PC-9 (cell line): ENCODE measurements around the gene SEMA4B. TPM values are rescaled to one million over a fixed set of nuclear protein-coding genes. Genes with fewer than 3 reads are reported as not detected.

Experiments used
- BruUV-seq: library from RNA; stranded (reverse); fragments of 400-500 nt; replicated peaks from 2 replicates; lab custom pipeline; 2021; lab: Mats Ljungman, UMichigan
- CTCF ChIA-PET: fragments of 300-600 bp; sonication (Branson Sonifier 250); formaldehyde crosslinking; loops from one replicate; lab custom pipeline; 2022; ENCODE audit warnings: antibody characterized with exemption; lab: Charles Lee
- POLR2A ChIA-PET: fragments of 300-600 bp; sonication (Branson Sonifier 250); formaldehyde crosslinking; loops from one replicate; lab custom pipeline; 2022; ENCODE audit warnings: antibody characterized with exemption; ENCODE audit not compliant: unreplicated experiment; lab: Charles Lee
- DNase-seq, 2 experiments: peaks; one replicate each; pipeline versions ENCODE4 v3.0.0 to v3.0.0-alpha.2; 2015 to 2022; ENCODE audit warnings: mixed read lengths in 1 of 2
- H2AFZ ChIP-seq: fragments of 200-600 bp; sonication (generic); 2 replicates; pipeline ENCODE4 v1.8.1; 2017; ENCODE audit warnings: antibody characterized with exemption
- H3F3A ChIP-seq: fragments of 200-600 bp; sonication (generic); 2 replicates; pipeline ENCODE4 v1.8.1; 2017; ENCODE audit warnings: antibody characterized with exemption, mild to moderate bottlenecking, low read depth; ENCODE audit not compliant: insufficient read depth
- H3K27ac ChIP-seq: fragments of 200-600 bp; sonication (generic); 2 replicates; pipeline ENCODE4 v1.6.1; 2016; ENCODE audit warnings: mixed run types
- H3K27me3 ChIP-seq: fragments of 200-600 bp; sonication (generic); 2 replicates; pipeline ENCODE4 v1.6.1; 2016; ENCODE audit warnings: low read depth, mixed run types; ENCODE audit not compliant: insufficient read depth
- H3K36me3 ChIP-seq: fragments of 200-600 bp; sonication (generic); 2 replicates; pipeline ENCODE4 v1.6.1; 2016; ENCODE audit warnings: low read depth, mixed run types
- H3K4me1 ChIP-seq: fragments of 200-600 bp; sonication (generic); replicated peaks from 2 replicates; pipeline ENCODE4 v1.6.1; 2016; ENCODE audit warnings: mixed run types; ENCODE audit not compliant: insufficient read depth
- H3K4me2 ChIP-seq: fragments of 200-600 bp; sonication (generic); 2 replicates; pipeline ENCODE4 v1.6.1; 2017; ENCODE audit warnings: mixed run types
- H3K4me3 ChIP-seq: fragments of 200-600 bp; sonication (generic); 2 replicates; pipeline ENCODE4 v1.6.1; 2016; ENCODE audit warnings: mixed run types
- H3K79me2 ChIP-seq: fragments of 200-600 bp; sonication (generic); 2 replicates; pipeline ENCODE4 v1.6.1; 2017; ENCODE audit warnings: low read depth, mixed run types
- H3K9me2 ChIP-seq: fragments of 200-600 bp; sonication (generic); 2 replicates; pipeline ENCODE4 v1.8.1; 2017; ENCODE audit warnings: mild to moderate bottlenecking; ENCODE audit not compliant: insufficient read depth
- H3K9me3 ChIP-seq: fragments of 200-600 bp; sonication (generic); 2 replicates; pipeline ENCODE4 v1.8.1; 2016; ENCODE audit warnings: low read depth; ENCODE audit not compliant: insufficient read depth
- H4K20me1 ChIP-seq: fragments of 200-600 bp; sonication (generic); 2 replicates; pipeline ENCODE4 v1.8.1; 2017; ENCODE audit not compliant: insufficient read depth
- CTCF ChIP-seq: fragments of 200-600 bp; sonication (generic); conservative IDR thresholded peaks from 2 replicates; pipeline ENCODE4 v1.6.1; 2017; ENCODE audit warnings: mixed run types, antibody characterized with exemption, mild to moderate bottlenecking, moderate library complexity
- EZH2 ChIP-seq: fragments of 200-600 bp; sonication (generic); IDR thresholded peaks from 2 replicates; pipeline ENCODE4 v1.8.0; 2017; ENCODE audit warnings: antibody characterized with exemption, low read depth
- intact Hi-C: fragments of 100-400 bp; cut with micrococcal nuclease; formaldehyde crosslinking; loops from one replicate; pipeline ENCODE4 v1.10.0; 2022; ENCODE audit not compliant: unreplicated experiment
- total RNA-seq: library from RNA; stranded (reverse); gene quantifications from 2 replicates; pipeline ENCODE4 v1.2.3, GENCODE V29; 2021

The SEMA4B gene
- total RNA-seq, 1 experiment from 2014 or later: 70.7 TPM

- Histone ChIP-seq H3K4me1 (peaks cover 71% of the 10 kb centered on the region), H3F3A (peaks cover 85% of the 10 kb centered on the region), H3K4me2 (peak overlapping the region; percentile 88), H4K20me1 (no peaks in the 10 kb centered on the region), H2AFZ (no peak overlapping the region), H3K9me2 (no peaks in the 10 kb centered on the region), H3K27me3 (no peaks in the 10 kb centered on the region), H3K79me2 (peaks cover 85% of the 10 kb centered on the region), H3K27ac (peak overlapping the region; percentile 99), H3K36me3 (peaks cover 50% of the 10 kb centered on the region), H3K9me3 (no peaks in the 10 kb centered on the region), H3K4me3 (peak overlapping the region; percentile 49; the same call in 1 of the 2 replicates)
- TF ChIP-seq CTCF (no peak), EZH2 (no peak)
- peak; percentile 82 to 83 for DNase-seq
- intact Hi-C loops: loop anchor here (1.0 to 5.0 kb wide), 2 partner anchors 52 to 111 kb away; partner anchors contain the start of gene IDH2
- POLR2A ChIA-PET: interaction anchor here (0.6 to 0.9 kb wide), 3 partner anchors 12 to 1299 kb away, joined by 3 to 7 read pairs (median 5); partner anchors contain the start of genes CIB1, GDPGP1 and SEMA4B
- BruUV-seq: no TSS peak
- CTCF ChIA-PET: interaction anchor here (0.7 kb wide), 2 partner anchors 22 to 68 kb away, joined by 3 to 5 read pairs; no protein-coding TSS in a partner anchor
These were observed 12.1 kb downstream of the SEMA4B start for GRCh38 chr15:90213122-90213817.

- ChIA-PET POLR2A (interaction anchor here (0.6 kb wide), 1 partner anchor 13 kb away, joined by 7 read pairs; the partner anchor contains the start of gene SEMA4B), CTCF (interaction anchor here (0.7 to 0.8 kb wide), 3 partner anchors 22 to 107 kb away, joined by 3 to 6 read pairs (median 5); no protein-coding TSS in a partner anchor)
- H3K36me3 ChIP-seq: peaks cover 48% of the 10 kb centered on the region
- peak overlapping the region; percentile 88 for H3K4me2 ChIP-seq
- H3K79me2 ChIP-seq: peaks cover 83% of the 10 kb centered on the region
- H2AFZ ChIP-seq: no peak overlapping the region
- peak overlapping the region; percentile 49; the same call in 1 of the 2 replicates for H3K4me3 ChIP-seq
- BruUV-seq: no TSS peak
- H3K27me3 ChIP-seq: no peaks in the 10 kb centered on the region
- DNase-seq: no peak
- peaks cover 79% of the 10 kb centered on the region for H3F3A ChIP-seq
- no peaks in the 10 kb centered on the region for H3K9me2 ChIP-seq
- no peaks in the 10 kb centered on the region for H3K9me3 ChIP-seq
- peak overlapping the region; percentile 99 for H3K27ac ChIP-seq
- TF ChIP-seq CTCF: no peak
- intact Hi-C loops: loop anchor here (1.0 to 5.0 kb wide), 2 partner anchors 53 to 112 kb away; partner anchors contain the start of gene IDH2
- peaks cover 66% of the 10 kb centered on the region for H3K4me1 ChIP-seq
- no peaks in the 10 kb centered on the region for H4K20me1 ChIP-seq
These were observed 12.7 kb downstream of the SEMA4B start for GRCh38 chr15:90213818-90214204.

- Histone ChIP-seq H3K9me3 (no peaks in the 10 kb centered on the region), H3K4me3 (no peak overlapping the region), H4K20me1 (no peaks in the 10 kb centered on the region), H3K9me2 (no peaks in the 10 kb centered on the region), H2AFZ (no peak overlapping the region), H3K27me3 (no peaks in the 10 kb centered on the region), H3K4me1 (peaks cover 57% of the 10 kb centered on the region), H3F3A (peaks cover 78% of the 10 kb centered on the region), H3K27ac (peak overlapping the region; percentile 41), H3K4me2 (peak overlapping the region; percentile 27; the same call in 1 of the 2 replicates), H3K79me2 (peaks cover 82% of the 10 kb centered on the region), H3K36me3 (peaks cover 54% of the 10 kb centered on the region)
- DNase-seq: no peak
- intact Hi-C loops: loop anchor here (5.0 kb wide), 1 partner anchor 112 kb away; the partner anchor contains the start of gene IDH2
- CTCF ChIA-PET: interaction anchor here (0.6 to 0.8 kb wide), 7 partner anchors 11 to 502 kb away, joined by 3 to 6 read pairs (median 4); partner anchors contain the start of gene BLM
- no TSS peak for BruUV-seq
- POLR2A ChIA-PET: interaction anchor here (0.6 kb wide), 2 partner anchors 41 to 49 kb away, joined by 6 to 10 read pairs; no protein-coding TSS in a partner anchor
- TF ChIP-seq EZH2 (no peak), CTCF (peak; percentile 31; the same call in 1 of the 2 replicates)
These were observed 13.5 kb downstream of the SEMA4B start for GRCh38 chr15:90214553-90215196.
